GM12892 (cell line): Measurements from ENCODE around the gene RPA3.

Experiments used
- POLR2A ChIP-seq: IDR thresholded peaks from 2 replicates; pipeline ENCODE4 v1.6.1; 2011; ENCODE audit warnings: low read depth, low read length, control low read depth
- POLR2AphosphoS5 ChIP-seq: IDR thresholded peaks from 2 replicates; pipeline ENCODE4 v1.6.1; 2011; ENCODE audit warnings: low read depth, low read length, control low read depth

DNA sequence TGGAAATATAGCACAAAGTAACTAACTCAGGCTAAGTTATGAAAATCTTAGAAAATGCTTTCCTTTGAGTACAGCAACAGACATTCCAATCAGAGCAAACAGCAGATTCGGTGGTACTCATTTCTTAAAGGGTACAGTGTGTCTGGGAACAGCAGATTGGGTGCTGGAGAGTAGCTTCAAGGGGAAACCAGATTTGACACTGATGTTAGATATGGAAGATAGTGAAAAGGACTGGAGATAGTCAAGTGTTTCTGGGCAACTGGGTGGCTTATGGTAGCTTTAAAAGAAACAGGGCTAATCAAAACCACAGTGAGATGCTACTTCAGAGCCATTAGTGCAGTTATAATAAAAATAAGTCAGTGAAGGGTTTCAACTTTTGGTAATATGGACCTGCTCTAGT, 89.9 kb downstream of the RPA3 start:
- TF ChIP-seq POLR2AphosphoS5, result no peak
- no peak for TF ChIP-seq POLR2A
